HG03060 (cell line): ENCODE measurements around the gene CREBL2.

Experiments
- ATAC-seq: cut with Tn5 transposase; IDR thresholded peaks from one replicate; pipeline ENCODE4 v1.9.1; 2021; ENCODE audit warnings: low read depth, moderate number of reproducible peaks; ENCODE audit not compliant: unreplicated experiment

The CREBL2 gene

GRCh38 chr12:12669020-12669419 is 57.3 kb downstream of the CREBL2 start:
- ATAC-seq: no peak

GRCh38 chr12:12671850-12672660 is 60.4 kb downstream of the CREBL2 start:
- ATAC-seq: no peak

GRCh38 chr12:12673296-12673695 is 61.6 kb downstream of the CREBL2 start:
- ATAC-seq: no peak

- ATAC-seq: no peak
These were observed 64.9 kb downstream of the CREBL2 start for GRCh38 chr12:12676605-12677004.

GRCh38 chr12:12681061-12681765 is 69.5 kb downstream of the CREBL2 start:
- ATAC-seq: no peak

GRCh38 chr12:12682284-12682683 is 70.6 kb downstream of the CREBL2 start:
- no peak for ATAC-seq

- ATAC-seq: no peak
These were observed 71.5 kb downstream of the CREBL2 start for GRCh38 chr12:12683136-12683697.

GRCh38 chr12:12683725-12684124 is 72.0 kb downstream of the CREBL2 start:
- ATAC-seq: no peak

- ATAC-seq: no peak
These were observed 72.9 kb downstream of the CREBL2 start for GRCh38 chr12:12684375-12685106.

GRCh38 chr12:12685305-12685704 is 73.6 kb downstream of the CREBL2 start:
- no peak for ATAC-seq

- no peak for ATAC-seq
These were observed 74.8 kb downstream of the CREBL2 start for GRCh38 chr12:12686472-12686871.

GRCh38 chr12:12686925-12687324 is 75.2 kb downstream of the CREBL2 start:
- no peak for ATAC-seq

- ATAC-seq: no peak
These were observed 78.1 kb downstream of the CREBL2 start for GRCh38 chr12:12689647-12690300.

- no peak for ATAC-seq
These were observed 79.9 kb downstream of the CREBL2 start for GRCh38 chr12:12691549-12691948.

GRCh38 chr12:12693111-12693671 is 81.5 kb downstream of the CREBL2 start:
- ATAC-seq: no peak
